CD14-positive monocyte (primary cell): ENCODE results near the gene MDM4. TPM values are rescaled to one million over a fixed set of nuclear protein-coding genes. Genes with fewer than 3 reads are reported as not detected.

ENCODE experiments used
- DNase-seq, 3 donors: peaks; one replicate each; pipeline ENCODE4 v3.0.0-alpha.2; 2011 to 2022
- H2AFZ ChIP-seq: 2 replicates; pipeline ENCODE4 v1.6.0; 2012; ENCODE audit warnings: mild to moderate bottlenecking, low read depth, low read length, inconsistent platforms; ENCODE audit not compliant: insufficient read depth, poor library complexity, severe bottlenecking
- H3K27ac ChIP-seq, 2 donors: 1 replicate in 1 of 2; 2 replicates in 1 of 2; pipeline ENCODE4 v1.5.1; 2012 to 2013; ENCODE audit warnings: low read length in 2 of 2, control low read depth in 1 of 2, inconsistent platforms in 1 of 2, low read depth in 1 of 2, mild to moderate bottlenecking in 1 of 2
- H3K27me3 ChIP-seq, 2 donors: one replicate each; pipeline versions ENCODE4 v1.6.0 to v1.6.1; 2011 to 2013; ENCODE audit warnings: low read length in 2 of 2; ENCODE audit not compliant: control insufficient read depth in 2 of 2, insufficient read depth in 2 of 2
- H3K36me3 ChIP-seq, 2 donors: replicated peaks in 1 of 2; 1 replicate in 1 of 2; 2 replicates in 1 of 2; pipeline versions ENCODE4 v1.5.1 to v1.6.1; 2012 to 2013; ENCODE audit warnings: low read length in 2 of 2, control low read depth in 1 of 2, inconsistent platforms in 1 of 2, mild to moderate bottlenecking in 1 of 2; ENCODE audit not compliant: insufficient read depth in 2 of 2, control insufficient read depth in 1 of 2
- H3K4me1 ChIP-seq, 2 donors: 1 replicate in 1 of 2; 2 replicates in 1 of 2; pipeline versions ENCODE4 v1.5.1 to v1.6.1; 2012 to 2013; ENCODE audit warnings: low read length in 2 of 2, control low read depth in 1 of 2, inconsistent platforms in 1 of 2, mild to moderate bottlenecking in 1 of 2, moderate library complexity in 1 of 2; ENCODE audit not compliant: insufficient read depth in 2 of 2, control insufficient read depth in 1 of 2
- H3K4me2 ChIP-seq: replicated peaks from 2 replicates; pipeline ENCODE3; 2012; ENCODE audit warnings: low read length, moderate library complexity, mild to moderate bottlenecking; ENCODE audit not compliant: poor library complexity, severe bottlenecking; ENCODE audit errors: extremely low read depth
- H3K4me3 ChIP-seq, 3 experiments: fragments of 200-600 bp in 1 of 3; sonication (generic) in 1 of 3; replicated peaks in 1 of 3; 1 replicate in 2 of 3; 2 replicates in 1 of 3; pipeline ENCODE4 v1.5.1; 2011 to 2013; ENCODE audit warnings: low read length in 3 of 3, mild to moderate bottlenecking in 3 of 3, control low read depth in 2 of 3, low read depth in 2 of 3, inconsistent platforms in 1 of 3, moderate library complexity in 1 of 3
- H3K79me2 ChIP-seq: 2 replicates; pipeline ENCODE4 v1.6.0; 2012; ENCODE audit warnings: mild to moderate bottlenecking, control low read depth, inconsistent platforms, low read length, moderate library complexity; ENCODE audit not compliant: insufficient read depth
- H3K9ac ChIP-seq: 2 replicates; pipeline ENCODE4 v1.6.0; 2017; ENCODE audit warnings: low read length, mild to moderate bottlenecking; ENCODE audit not compliant: insufficient read depth, poor library complexity, severe bottlenecking
- H3K9me3 ChIP-seq, 2 donors: replicated peaks in 1 of 2; 1 replicate in 1 of 2; 2 replicates in 1 of 2; pipeline versions ENCODE4 v1.5.1 to v1.6.1; 2012 to 2013; ENCODE audit warnings: low read length in 2 of 2, control low read depth in 1 of 2; ENCODE audit not compliant: control insufficient read depth in 1 of 2, insufficient read depth in 1 of 2
- H4K20me1 ChIP-seq: 2 replicates; pipeline ENCODE4 v1.6.0; 2012; ENCODE audit warnings: mild to moderate bottlenecking, low read length, control low read depth, moderate library complexity; ENCODE audit not compliant: insufficient read depth
- H3K27ac Mint-ChIP-seq, 7 donors: one replicate each; pipeline ENCODE4 v1.8.0; 2020; ENCODE audit warnings: mild to moderate bottlenecking in 7 of 7, mixed read lengths in 7 of 7, moderate library complexity in 6 of 7, inconsistent platforms in 2 of 7
- H3K27me3 Mint-ChIP-seq, 3 donors: one replicate each; pipeline ENCODE4 v1.8.0; 2021 to 2022; ENCODE audit warnings: low read depth in 3 of 3, mild to moderate bottlenecking in 3 of 3, mixed read lengths in 3 of 3, moderate library complexity in 3 of 3, inconsistent platforms in 1 of 3
- H3K36me3 Mint-ChIP-seq, 2 donors: one replicate each; pipeline ENCODE4 v1.8.0; 2020; ENCODE audit warnings: mixed read lengths in 2 of 2, inconsistent platforms in 1 of 2, mild to moderate bottlenecking in 1 of 2
- H3K4me1 Mint-ChIP-seq: one replicate; pipeline ENCODE4 v1.8.0; 2020; ENCODE audit warnings: mild to moderate bottlenecking, mixed read lengths
- H3K4me3 Mint-ChIP-seq, 2 donors: one replicate each; pipeline ENCODE4 v1.8.0; 2020; ENCODE audit warnings: mild to moderate bottlenecking in 2 of 2, mixed read lengths in 2 of 2, moderate library complexity in 1 of 2
- H3K9me3 Mint-ChIP-seq, 7 donors: one replicate each; pipeline ENCODE4 v1.8.0; 2020 to 2022; ENCODE audit warnings: mixed read lengths in 7 of 7, mild to moderate bottlenecking in 6 of 7, moderate library complexity in 6 of 7, inconsistent platforms in 2 of 7
- CTCF ChIP-seq: fragments of 200-600 bp; IDR thresholded peaks from one replicate; pipeline ENCODE4 v1.8.0; 2022; ENCODE audit warnings: antibody characterized with exemption, mild to moderate bottlenecking
- WGBS: methylation state at CpG from one replicate; pipeline ENCODE4 v1.1.5; 2013; ENCODE audit warnings: missing lambda C conversion rate; ENCODE audit not compliant: insufficient coverage; 5-methylcytosine and 5-hydroxymethylcytosine counted together
- intact Hi-C, 2 donors: fragments of 100-400 bp; cut with micrococcal nuclease; formaldehyde crosslinking; loops; one replicate each; pipeline versions ENCODE4 v1.15.0 to v1.15.1; 2023
- polyA plus RNA-seq, 3 donors: library from polyadenylated mRNA; depleted of rRNA in 1 of 3; unstranded in 2 of 3; stranded (reverse) in 1 of 3; fragments of 300-500 nt in 2 of 3; fragments of >200 nt in 1 of 3; fragmentation: Illumina TruSeq in 2 of 3; gene quantifications; 1 replicate in 2 of 3; 2 replicates in 1 of 3; pipeline ENCODE4 v1.2.3, GENCODE V29; 2012 to 2021

The MDM4 gene
- polyA plus RNA-seq, 3 donors, result 7.8 to 37.0 (median 10.2) TPM

GRCh38 chr1:204599098-204599497, 82.9 kb downstream of the MDM4 start:
- intact Hi-C loops, result no loop called here
- H3K27me3 ChIP-seq, result no peaks in the 10 kb centered on the region
- WGBS, result 87% methylated on average over 2 of the region's 8 CpGs
- no peaks in the 10 kb centered on the region for H3K36me3 ChIP-seq
- no peak for TF ChIP-seq CTCF
- H4K20me1 ChIP-seq, result no peaks in the 10 kb centered on the region
- H3K9ac ChIP-seq, result no peak overlapping the region
- Mint-ChIP-seq H3K4me3 (no peak overlapping the region), H3K9me3 (peaks cover 0 to 1% (median 0%) of the 10 kb centered on the region in 7 donors), H3K27ac (no peak overlapping the region), H3K4me1 (peaks cover 5% of the 10 kb centered on the region), H3K36me3 (peaks cover 10 to 13% of the 10 kb centered on the region in 2 donors), H3K27me3 (peaks cover 1 to 3% (median 2%) of the 10 kb centered on the region in 3 donors)
- no peak overlapping the region for H3K27ac ChIP-seq
- no peaks in the 10 kb centered on the region for H3K9me3 ChIP-seq
- H3K4me3 ChIP-seq, result no peak overlapping the region
- H3K4me2 ChIP-seq, result no peak overlapping the region
- H2AFZ ChIP-seq, result no peak overlapping the region
- no peaks in the 10 kb centered on the region for H3K4me1 ChIP-seq
- DNase-seq, result no peak
- H3K79me2 ChIP-seq, result no peaks in the 10 kb centered on the region

- no peak for DNase-seq
- Mint-ChIP-seq H3K4me3 (no peak overlapping the region), H3K27ac (no peak overlapping the region), H3K4me1 (peaks cover 5% of the 10 kb centered on the region), H3K27me3 (peaks cover 1 to 3% (median 3%) of the 10 kb centered on the region in 3 donors), H3K36me3 (peaks cover 10 to 13% of the 10 kb centered on the region in 2 donors), H3K9me3 (peaks cover 0 to 2% (median 0%) of the 10 kb centered on the region in 7 donors)
- WGBS, result 98% methylated on average over 10 of the region's 10 CpGs
- H3K27ac ChIP-seq, result no peak overlapping the region
- H3K4me1 ChIP-seq, result no peaks in the 10 kb centered on the region
- no peaks in the 10 kb centered on the region for H3K9me3 ChIP-seq
- H2AFZ ChIP-seq, result no peak overlapping the region
- no peak for TF ChIP-seq CTCF
- no peak overlapping the region for H3K9ac ChIP-seq
- H3K79me2 ChIP-seq, result no peaks in the 10 kb centered on the region
- H3K36me3 ChIP-seq, result no peaks in the 10 kb centered on the region
- no peaks in the 10 kb centered on the region for H4K20me1 ChIP-seq
- H3K4me2 ChIP-seq, result no peak overlapping the region
- H3K27me3 ChIP-seq, result no peaks in the 10 kb centered on the region
- H3K4me3 ChIP-seq, result no peak overlapping the region
- intact Hi-C loops, result no loop called here
Measured at GRCh38 chr1:204599596-204599995, 83.4 kb downstream of the MDM4 start.
